H1 (cell line): ENCODE data around the gene SSBP3. TPM values are rescaled to one million over a fixed set of nuclear protein-coding genes. Genes with fewer than 3 reads are reported as not detected.
A peak's percentile ranks its signal among the peaks of the same experiment; 100 is the strongest.

Experiments
- CTCF ChIA-PET: fragments of 300-600 bp; sonication (Branson Sonifier 250); formaldehyde crosslinking; loops from one replicate; lab custom pipeline; 2021; ENCODE audit not compliant: partially characterized antibody; lab: Charles Lee
- POLR2A ChIA-PET: fragments of 300-600 bp; sonication (Branson Sonifier 250); formaldehyde crosslinking; loops from one replicate; lab custom pipeline; 2021; ENCODE audit warnings: inconsistent platforms; ENCODE audit not compliant: partially characterized antibody; lab: Charles Lee
- DNase-seq, 2 experiments: peaks; one replicate each; pipeline versions ENCODE4 v3.0.0 to v3.0.0-alpha.2; 2010 to 2022; ENCODE audit warnings: low spot score in 2 of 2, low read depth in 1 of 2, mixed read lengths in 1 of 2
- FAIRE-seq: peaks from 2 replicates; lab custom pipeline; 2011; peaks lifted over from hg19 to GRCh38; lab: Jason Lieb, UNC
- H2AFZ ChIP-seq: 2 replicates; pipeline ENCODE4 v1.8.1; 2012; ENCODE audit warnings: low read length, inconsistent platforms
- H2AK5ac ChIP-seq: 2 replicates; pipeline ENCODE4 v1.6.1; 2013; ENCODE audit warnings: low read depth, low read length
- H2BK120ac ChIP-seq: replicated peaks from 2 replicates; pipeline ENCODE3; 2013; ENCODE audit warnings: low read depth, low read length, inconsistent platforms
- H2BK12ac ChIP-seq: 2 replicates; pipeline ENCODE4 v1.6.1; 2013; ENCODE audit warnings: low read depth, low read length
- H2BK15ac ChIP-seq: 2 replicates; pipeline ENCODE4 v1.6.1; 2013; ENCODE audit warnings: low read length
- H2BK20ac ChIP-seq: 2 replicates; pipeline ENCODE4 v1.6.1; 2013; ENCODE audit warnings: low read length
- H2BK5ac ChIP-seq: 2 replicates; pipeline ENCODE4 v1.6.1; 2013; ENCODE audit warnings: low read depth, low read length
- H3K14ac ChIP-seq: 2 replicates; pipeline ENCODE4 v1.6.1; 2013; ENCODE audit warnings: inconsistent platforms; ENCODE audit not compliant: insufficient read length
- H3K18ac ChIP-seq: 2 replicates; pipeline ENCODE4 v1.6.1; 2013; ENCODE audit warnings: low read length; ENCODE audit errors: extremely low read depth
- H3K23ac ChIP-seq: 2 replicates; pipeline ENCODE4 v1.6.1; 2013; ENCODE audit warnings: inconsistent platforms; ENCODE audit not compliant: insufficient read length
- H3K23me2 ChIP-seq: 2 replicates; pipeline ENCODE4 v1.6.1; 2013; ENCODE audit warnings: low read depth, low read length
- H3K27ac ChIP-seq: 2 replicates; pipeline ENCODE4 v1.6.1; 2011; ENCODE audit warnings: low read depth, low read length, inconsistent platforms
- H3K27me3 ChIP-seq, 4 experiments: replicated peaks in 1 of 4; 1 replicate in 1 of 4; 2 replicates in 3 of 4; pipeline versions ENCODE4 v1.6.1 to v1.8.1; 2011 to 2013; ENCODE audit warnings: low read length in 3 of 4, mild to moderate bottlenecking in 3 of 4, inconsistent platforms in 2 of 4, mixed read lengths in 2 of 4, moderate library complexity in 1 of 4; ENCODE audit not compliant: control insufficient read depth in 3 of 4, insufficient read depth in 3 of 4; ENCODE audit errors: extremely low read depth in 1 of 4
- H3K36me3 ChIP-seq, 4 experiments: 2 replicates each; pipeline versions ENCODE4 v1.6.1 to v1.8.1; 2011 to 2013; ENCODE audit warnings: mild to moderate bottlenecking in 4 of 4, low read length in 3 of 4, moderate library complexity in 2 of 4, control low read depth in 1 of 4, inconsistent platforms in 1 of 4; ENCODE audit not compliant: insufficient read depth in 4 of 4, control insufficient read depth in 2 of 4
- H3K4ac ChIP-seq: replicated peaks from 2 replicates; pipeline ENCODE3; 2013; ENCODE audit warnings: low read length, low read depth, mixed read lengths, inconsistent platforms; ENCODE audit not compliant: insufficient read length
- H3K4me1 ChIP-seq, 4 experiments: replicated peaks in 1 of 4; 1 replicate in 1 of 4; 2 replicates in 3 of 4; pipeline versions ENCODE4 v1.6.1 to v1.8.1; 2011 to 2013; ENCODE audit warnings: low read length in 3 of 4, inconsistent platforms in 2 of 4, mixed read lengths in 1 of 4; ENCODE audit not compliant: insufficient read depth in 4 of 4, control insufficient read depth in 3 of 4
- H3K4me2 ChIP-seq, 2 experiments: 2 replicates each; pipeline versions ENCODE4 v1.6.1 to v1.8.1; 2011 to 2013; ENCODE audit warnings: low read depth in 2 of 2, low read length in 2 of 2, control low read depth in 1 of 2, inconsistent platforms in 1 of 2, mild to moderate bottlenecking in 1 of 2; ENCODE audit not compliant: insufficient read depth in 1 of 2
- H3K4me3 ChIP-seq, 4 experiments: fragments of 200-600, 300-600 bp in 1 of 4; sonication (generic), shearing (Covaris generic), sonication (Bioruptor Twin) in 1 of 4; 2 replicates each; pipeline versions ENCODE4 v1.5.1 to v1.8.1; 2011 to 2016; ENCODE audit warnings: low read length in 4 of 4, low read depth in 3 of 4, control low read depth in 2 of 4, inconsistent platforms in 2 of 4, mild to moderate bottlenecking in 2 of 4, mixed read lengths in 1 of 4, moderate library complexity in 1 of 4; ENCODE audit not compliant: insufficient read depth in 2 of 4; ENCODE audit errors: extremely low read depth in 1 of 4
- H3K56ac ChIP-seq: replicated peaks from 2 replicates; pipeline ENCODE3; 2013; ENCODE audit warnings: low read depth, mild to moderate bottlenecking, mixed read lengths, low read length, inconsistent platforms; ENCODE audit not compliant: insufficient read length
- H3K79me1 ChIP-seq: 2 replicates; pipeline ENCODE4 v1.6.1; 2013; ENCODE audit warnings: low read depth, low read length, control low read depth
- H3K79me2 ChIP-seq, 2 experiments: 2 replicates each; pipeline versions ENCODE4 v1.6.1 to v1.8.1; 2012 to 2013; ENCODE audit warnings: low read length in 2 of 2, mild to moderate bottlenecking in 2 of 2, inconsistent platforms in 1 of 2; ENCODE audit not compliant: insufficient read depth in 2 of 2, control insufficient read depth in 1 of 2
- H3K9ac ChIP-seq, 4 experiments: replicated peaks in 1 of 4; 1 replicate in 1 of 4; 2 replicates in 3 of 4; pipeline versions ENCODE4 v1.6.1 to v1.8.1; 2011 to 2013; ENCODE audit warnings: low read depth in 3 of 4, low read length in 3 of 4, control low read depth in 2 of 4, mild to moderate bottlenecking in 2 of 4, moderate library complexity in 2 of 4, inconsistent platforms in 1 of 4; ENCODE audit errors: extremely low read depth in 1 of 4
- H3K9me3 ChIP-seq, 2 experiments: 2 replicates each; pipeline versions ENCODE4 v1.6.1 to v1.8.1; 2012 to 2013; ENCODE audit warnings: mild to moderate bottlenecking in 2 of 2, moderate library complexity in 2 of 2, control low read depth in 1 of 2, inconsistent platforms in 1 of 2, low read depth in 1 of 2, low read length in 1 of 2, mixed read lengths in 1 of 2; ENCODE audit not compliant: insufficient read depth in 2 of 2
- H4K20me1 ChIP-seq, 2 experiments: replicated peaks in 1 of 2; 2 replicates each; pipeline versions ENCODE3 to v1.8.1; 2011 to 2013; ENCODE audit warnings: inconsistent platforms in 2 of 2, low read length in 2 of 2, mild to moderate bottlenecking in 1 of 2; ENCODE audit not compliant: insufficient read depth in 2 of 2, control insufficient read depth in 1 of 2
- H4K5ac ChIP-seq: 2 replicates; pipeline ENCODE4 v1.6.1; 2013; ENCODE audit warnings: low read length, low read depth, mixed read lengths, inconsistent platforms; ENCODE audit not compliant: insufficient read length
- H4K8ac ChIP-seq: 2 replicates; pipeline ENCODE4 v1.8.0; 2013; ENCODE audit warnings: mild to moderate bottlenecking, moderate library complexity, low read length, inconsistent platforms; ENCODE audit not compliant: insufficient read depth; ENCODE audit errors: extremely low read depth
- H4K91ac ChIP-seq: replicated peaks from 2 replicates; pipeline ENCODE3; 2013; ENCODE audit warnings: low read length, mixed read lengths, inconsistent platforms; ENCODE audit not compliant: insufficient read length
- ASH2L ChIP-seq: fragments of 200-600, 300-600 bp; sonication (generic); IDR thresholded peaks from one replicate; pipeline ENCODE4 v1.7.1; 2017; ENCODE audit warnings: low read length
- BCL11A ChIP-seq, 2 experiments: IDR thresholded peaks; one replicate each; pipeline ENCODE4 v1.6.1; 2011; ENCODE audit warnings: low read depth in 2 of 2, low read length in 2 of 2, mild to moderate bottlenecking in 2 of 2
- BRCA1 ChIP-seq: IDR thresholded peaks from 2 replicates; pipeline ENCODE4 v1.6.1; 2012; ENCODE audit warnings: low read depth, low read length, improper control_type of control experiment
- CBX5 ChIP-seq: fragments of 300-800, 300-1000 bp; sonication (generic); IDR thresholded peaks from 2 replicates; pipeline ENCODE4 v1.7.1; 2016; ENCODE audit warnings: antibody characterized with exemption, low read length, low read depth
- CHD1 ChIP-seq: IDR thresholded peaks from 2 replicates; pipeline ENCODE4 v1.6.1; 2012; ENCODE audit warnings: low read depth, low read length, improper control_type of control experiment
- GTF2F1 ChIP-seq: IDR thresholded peaks from 2 replicates; pipeline ENCODE4 v1.6.1; 2012; ENCODE audit warnings: low read depth, low read length, improper control_type of control experiment, borderline replicate concordance
- HDAC6 ChIP-seq: IDR thresholded peaks from one replicate; pipeline ENCODE4 v1.7.1; 2012; ENCODE audit warnings: low read depth, mild to moderate bottlenecking, inconsistent platforms, low read length, moderate library complexity
- JUN ChIP-seq: IDR thresholded peaks from 2 replicates; pipeline ENCODE4 v1.6.1; 2011; ENCODE audit warnings: low read depth, mild to moderate bottlenecking, improper control_type of control experiment, low read length
- MAFK ChIP-seq: IDR thresholded peaks from 2 replicates; pipeline ENCODE4 v1.6.1; 2012; ENCODE audit warnings: low read depth, mild to moderate bottlenecking, improper control_type of control experiment, low read length
- POU5F1 ChIP-seq: IDR thresholded peaks from 2 replicates; pipeline ENCODE4 v1.6.1; 2011; ENCODE audit warnings: low read depth, mild to moderate bottlenecking, low read length, moderate library complexity
- RAD21 ChIP-seq, 2 experiments: IDR thresholded peaks in 1 of 2; conservative IDR thresholded peaks in 1 of 2; 2 replicates each; pipeline ENCODE4 v1.6.1; 2011; ENCODE audit warnings: low read depth in 2 of 2, low read length in 2 of 2, improper control_type of control experiment in 1 of 2, inconsistent platforms in 1 of 2, mild to moderate bottlenecking in 1 of 2, moderate library complexity in 1 of 2
- RNF2 ChIP-seq: fragments of 200-900, 300-1000 bp; sonication (generic); IDR thresholded peaks from 2 replicates; pipeline ENCODE4 v1.7.1; 2016; ENCODE audit warnings: borderline replicate concordance, low read depth, mild to moderate bottlenecking, antibody characterized with exemption, low read length; ENCODE audit not compliant: poor library complexity, severe bottlenecking; ENCODE audit errors: missing control alignments
- RXRA ChIP-seq: IDR thresholded peaks from 2 replicates; pipeline ENCODE4 v1.6.1; 2011; ENCODE audit warnings: low read depth, mild to moderate bottlenecking, low read length, moderate library complexity; ENCODE audit not compliant: insufficient read depth
- SRF ChIP-seq: IDR thresholded peaks from 2 replicates; pipeline ENCODE4 v1.6.1; 2011; ENCODE audit warnings: mild to moderate bottlenecking, low read depth, low read length, moderate library complexity
- YY1 ChIP-seq: IDR thresholded peaks from 2 replicates; pipeline ENCODE4 v1.6.1; 2011; ENCODE audit warnings: low read depth, mild to moderate bottlenecking, low read length
- WGBS, 2 experiments: shearing (Covaris generic) in 1 of 2; methylation state at CpG; one replicate each; pipeline versions ENCODE4 v1.1.6 to v1.1.7; 2013 to 2015; ENCODE audit warnings: low lambda C conversion rate in 2 of 2, mixed read lengths in 2 of 2, inconsistent platforms in 1 of 2, low coverage in 1 of 2, missing lambda C conversion rate in 1 of 2; ENCODE audit not compliant: insufficient replicate concordance in 2 of 2, insufficient coverage in 1 of 2, insufficient read length in 1 of 2; ENCODE audit errors: extremely low coverage in 1 of 2, missing lambda C conversion rate in 1 of 2; 5-methylcytosine and 5-hydroxymethylcytosine counted together
- polyA plus RNA-seq, 7 experiments: library from polyadenylated mRNA; depleted of rRNA in 3 of 7; stranded (reverse) in 5 of 7; unstranded in 2 of 7; fragments of >200 nt in 5 of 7; fragments of 200-250 nt in 2 of 7; gene quantifications; 1 replicate in 5 of 7; 2 replicates in 1 of 7; 4 replicates in 1 of 7; pipeline versions ENCODE4 v1.2.1 to v1.2.3, GENCODE V29; 2011 to 2013; ENCODE audit warnings: missing spikeins in 2 of 7, mixed read lengths in 2 of 7
- total RNA-seq: library from RNA; stranded (reverse); fragmentation: NEBNext Ultra II Directional; extraction: Animal tissue kit (Norgen Biotek cat#: 25700); gene quantifications from 2 replicates; pipeline ENCODE4 v1.2.1, GENCODE V29; 2021

The SSBP3 gene
- total and polyA plus RNA-seq, 2 of the 8 experiments (the other 6 are each of a cell fraction or from before 2014, with no cell fraction given) = 99.7 to 133 TPM

DNA sequence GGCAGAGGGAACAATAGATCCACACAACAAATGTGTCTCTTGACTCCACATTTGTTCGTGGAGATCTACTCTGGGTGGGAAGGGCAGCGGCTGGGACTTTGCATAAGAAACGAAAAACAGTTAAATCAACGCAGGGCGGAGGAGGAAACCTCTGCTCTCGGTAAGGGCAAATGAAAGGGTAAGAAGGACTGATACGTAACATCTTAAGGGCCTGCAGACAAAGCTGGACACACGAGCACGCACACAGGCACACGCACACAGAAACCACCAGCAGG lies 148.9 kb downstream of the SSBP3 start:
- Histone ChIP-seq H3K23ac (no peak overlapping the region), H3K9ac (no peak overlapping the region; a peak in 1 of 7 replicates), H3K79me1 (peaks cover 11% of the 10 kb centered on the region), H2BK20ac (no peak overlapping the region), H4K20me1 (peaks cover 4 to 14% of the 10 kb centered on the region in 2 experiments), H3K4ac (no peak overlapping the region), H4K5ac (no peak overlapping the region), H3K27me3 (no peaks in the 10 kb centered on the region), H3K4me3 (no peak overlapping the region), H3K79me2 (peaks cover 0 to 22% of the 10 kb centered on the region in 2 experiments; a peak in 1 of 4 replicates), H2BK120ac (no peak overlapping the region), H3K18ac (peak overlapping the region; percentile 36), H2AK5ac (no peak overlapping the region; the same call in 1 of the 2 replicates), H2AFZ (no peak overlapping the region), H2BK12ac (no peak overlapping the region), H3K56ac (no peak overlapping the region), H3K23me2 (no peaks in the 10 kb centered on the region), H3K14ac (no peak overlapping the region), H3K27ac (no peak overlapping the region), H2BK15ac (no peak overlapping the region), H3K4me2 (peak overlapping the region in 1 of 2 experiments; percentile 46; a peak in 2 of 4 replicates), H4K8ac (no peak overlapping the region), H3K4me1 (peaks cover 3 to 15% (median 4%) of the 10 kb centered on the region in 4 experiments), H2BK5ac (peak overlapping the region; percentile 60; the same call in 1 of the 2 replicates), H4K91ac (no peak overlapping the region), H3K36me3 (no peaks in the 10 kb centered on the region), H3K9me3 (no peaks in the 10 kb centered on the region)
- no peak for DNase-seq
- POLR2A ChIA-PET = interaction anchor here (0.7 kb wide), 1 partner anchor 234 kb away, joined by 3 read pairs; no protein-coding TSS in a partner anchor
- CTCF ChIA-PET = interaction anchor here (1.4 to 1.7 kb wide), 2 partner anchors 12 to 18 kb away, joined by 3 to 5 read pairs; no protein-coding TSS in a partner anchor
- no peak for FAIRE-seq
- WGBS, 2 experiments = 68% methylated on average over 10 of the region's 10 CpGs; no CpG with 5 or more reads in 1 of the 2 experiments
- TF ChIP-seq GTF2F1 (no peak), JUN (no peak), SRF (no peak), BRCA1 (no peak), HDAC6 (no peak), RNF2 (no peak), CBX5 (no peak), CHD1 (no peak), RXRA (no peak), BCL11A (IDR thresholded peaks at IDR 0.05; ENCODE audit: low read depth in 2 of 2, low read length in 2 of 2) (no peak), ASH2L (no peak), YY1 (no peak), POU5F1 (no peak), MAFK (no peak), RAD21 (IDR thresholded peaks at IDR 0.05 in 1 of 2, conservative IDR thresholded peaks at IDR 0.05 in 1 of 2; ENCODE audit: low read depth in 2 of 2, low read length in 2 of 2) (no peak)
